GM12878 (cell line): ENCODE data around the gene SPATS2L.

ENCODE experiments used
- CTCF ChIP-seq, 3 experiments: IDR thresholded peaks in 2 of 3; conservative IDR thresholded peaks in 1 of 3; 2 replicates each; pipeline ENCODE4 v1.5.1; 2011; ENCODE audit warnings: low read depth in 3 of 3, low read length in 3 of 3, mild to moderate bottlenecking in 3 of 3, control low read depth in 2 of 3, moderate library complexity in 2 of 3, inconsistent platforms in 1 of 3, mixed read lengths in 1 of 3; ENCODE audit not compliant: control insufficient read depth in 2 of 3, insufficient read depth in 1 of 3; ENCODE audit errors: extremely low read depth in 1 of 3
- EZH2 ChIP-seq: IDR thresholded peaks from 2 replicates; pipeline ENCODE4 v1.6.1; 2012; ENCODE audit warnings: low read depth, mild to moderate bottlenecking, control low read depth, inconsistent platforms, low read length, borderline replicate concordance; ENCODE audit not compliant: control insufficient read depth
- IKZF1 ChIP-seq: fragments of 450-650 bp; conservative IDR thresholded peaks from 2 replicates; pipeline ENCODE4 v1.6.1; 2017; ENCODE audit warnings: antibody characterized with exemption, mild to moderate bottlenecking
- MYC ChIP-seq: IDR thresholded peaks from 2 replicates; pipeline ENCODE4 v1.6.1; 2011; ENCODE audit warnings: mild to moderate bottlenecking, low read length, moderate library complexity, inconsistent platforms; ENCODE audit not compliant: insufficient read depth, insufficient replicate concordance, insufficient read length, severe bottlenecking
- NRF1 ChIP-seq: conservative IDR thresholded peaks from 2 replicates; pipeline ENCODE4 v1.6.1; 2011; ENCODE audit warnings: mild to moderate bottlenecking, low read depth, low read length, improper control_type of control experiment
- ZBTB4 ChIP-seq: fragments of 450-650 bp; formaldehyde crosslinking; IDR thresholded peaks from 2 replicates; pipeline ENCODE4 v1.4.0; 2022; ENCODE audit warnings: mild to moderate bottlenecking, moderate library complexity

DNA sequence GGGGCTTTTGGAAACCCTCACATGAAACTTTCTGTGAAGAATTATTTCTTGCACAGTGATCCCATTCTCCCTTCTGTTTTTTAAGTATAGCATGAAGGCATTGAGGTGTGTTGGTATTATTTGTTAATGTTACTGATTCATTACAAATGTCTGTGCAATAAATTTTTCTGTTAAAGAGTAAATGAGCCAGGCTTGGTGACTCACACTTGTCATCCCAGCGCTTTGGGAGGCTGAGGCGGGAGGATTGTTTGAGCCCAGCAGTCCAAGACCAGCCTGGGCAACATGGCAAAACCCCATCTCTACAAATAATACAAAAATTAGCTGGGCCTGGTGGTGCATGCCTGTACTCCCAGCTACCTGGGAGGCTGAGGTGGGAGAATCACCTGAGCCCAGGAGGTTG is 115.6 kb downstream of the SPATS2L start:
- no peak for TF ChIP-seq ZBTB4
- no peak for TF ChIP-seq MYC
- TF ChIP-seq IKZF1 = no peak
- TF ChIP-seq EZH2 = no peak
- TF ChIP-seq NRF1 = no peak
- TF ChIP-seq CTCF (IDR thresholded peaks at IDR 0.05 in 2 of 3, conservative IDR thresholded peaks at IDR 0.05 in 1 of 3; ENCODE audit: control insufficient read depth in 2 of 3, extremely low read depth in 1 of 3, insufficient read depth in 1 of 3, low read depth in 3 of 3, low read length in 3 of 3) = no peak
